K562 (cell line): ENCODE results near the gene AP5Z1. TPM values are rescaled to one million over a fixed set of nuclear protein-coding genes. Genes with fewer than 3 reads are reported as not detected.
A peak's percentile ranks its signal among the peaks of the same experiment; 100 is the strongest.

Source experiments
- CSDE1 ChIP-seq, 2 experiments: fragments of 450-650 bp; IDR thresholded peaks; 2 replicates each; pipeline ENCODE4 v1.6.1; 2016; ENCODE audit warnings: mild to moderate bottlenecking in 1 of 2
- GATAD2B ChIP-seq: fragments of 450-650 bp; IDR thresholded peaks from 2 replicates; pipeline ENCODE4 v1.6.1; 2017; ENCODE audit warnings: mild to moderate bottlenecking, borderline replicate concordance
- MECOM ChIP-seq: fragments of 250-450 bp; sonication (Bioruptor Pico); IDR thresholded peaks from 2 replicates; pipeline ENCODE4 v1.8.0; 2022; ENCODE audit warnings: inconsistent platforms
- NCOR1 ChIP-seq: fragments of 450-650 bp; IDR thresholded peaks from 2 replicates; pipeline ENCODE4 v1.6.1; 2016; ENCODE audit warnings: mild to moderate bottlenecking, moderate library complexity
- SUPT5H ChIP-seq: fragments of 450-650 bp; IDR thresholded peaks from 2 replicates; pipeline ENCODE4 v1.6.1; 2016
- TEAD4 ChIP-seq, 2 experiments: sonication (generic) in 1 of 2; formaldehyde crosslinking in 1 of 2; IDR thresholded peaks; 2 replicates each; pipeline versions ENCODE4 v1.6.1 to v1.8.0; 2012 to 2022; ENCODE audit warnings: borderline replicate concordance in 1 of 2, inconsistent platforms in 1 of 2, low read length in 1 of 2, mild to moderate bottlenecking in 1 of 2, missing genetic modification reagents in 1 of 2
- ZNF639 ChIP-seq, 2 experiments: fragments of 200-800 bp in 1 of 2; sonication (Bioruptor generic) in 1 of 2; sonication (generic) in 1 of 2; formaldehyde crosslinking in 1 of 2; IDR thresholded peaks in 1 of 2; conservative IDR thresholded peaks in 1 of 2; 2 replicates each; pipeline versions ENCODE4 v1.5.0 to v1.6.1; 2016 to 2020; ENCODE audit warnings: missing compliant biosample characterization in 1 of 2, missing genetic modification characterization in 1 of 2, missing genetic modification reagents in 1 of 2
- polyA plus RNA-seq, 8 experiments: library from polyadenylated mRNA; depleted of rRNA in 4 of 8; stranded (reverse) in 5 of 8; unstranded in 3 of 8; fragments of >200 nt; fragmentation: Nextera tagmentation in 2 of 8; fragmentation: Illumina TruSeq in 1 of 8; extraction: Ambion mirVana in 2 of 8; extraction: Trizol in 1 of 8; gene quantifications; 2 replicates each; pipeline versions ENCODE4 v1.2.1 to v1.2.3, GENCODE V29; 2011 to 2014; ENCODE audit warnings: inconsistent platforms in 1 of 8, missing spikeins in 1 of 8
- total RNA-seq, 7 experiments: library from RNA; depleted of rRNA in 6 of 7; stranded (reverse); fragments of >200 nt in 6 of 7; fragmentation: Illumina TruSeq in 2 of 7; extraction: Trizol in 2 of 7; gene quantifications; 2 replicates each; pipeline versions ENCODE4 v1.2.1 to v1.2.3, GENCODE V29; 2011 to 2021; ENCODE audit warnings: low replicate concordance in 1 of 7
- TF ChIP-seq, protein P1 (sequence below): fragments of 200-600 bp; sonication (generic); IDR thresholded peaks from one replicate; pipeline ENCODE4 v1.6.1; 2012; ENCODE audit warnings: mild to moderate bottlenecking, low read depth, low read length, inconsistent platforms
- TF ChIP-seq, protein P2 (sequence below): fragments of 450-650 bp; IDR thresholded peaks from 2 replicates; pipeline ENCODE4 v1.6.1; 2018; ENCODE audit not compliant: partially characterized antibody

Gene AP5Z1
- total and polyA plus RNA-seq, 9 of the 15 experiments (the other 6 are each of a cell fraction or from before 2014, with no cell fraction given), result 0.06 to 31.1 (median 6.4) TPM

DNA sequence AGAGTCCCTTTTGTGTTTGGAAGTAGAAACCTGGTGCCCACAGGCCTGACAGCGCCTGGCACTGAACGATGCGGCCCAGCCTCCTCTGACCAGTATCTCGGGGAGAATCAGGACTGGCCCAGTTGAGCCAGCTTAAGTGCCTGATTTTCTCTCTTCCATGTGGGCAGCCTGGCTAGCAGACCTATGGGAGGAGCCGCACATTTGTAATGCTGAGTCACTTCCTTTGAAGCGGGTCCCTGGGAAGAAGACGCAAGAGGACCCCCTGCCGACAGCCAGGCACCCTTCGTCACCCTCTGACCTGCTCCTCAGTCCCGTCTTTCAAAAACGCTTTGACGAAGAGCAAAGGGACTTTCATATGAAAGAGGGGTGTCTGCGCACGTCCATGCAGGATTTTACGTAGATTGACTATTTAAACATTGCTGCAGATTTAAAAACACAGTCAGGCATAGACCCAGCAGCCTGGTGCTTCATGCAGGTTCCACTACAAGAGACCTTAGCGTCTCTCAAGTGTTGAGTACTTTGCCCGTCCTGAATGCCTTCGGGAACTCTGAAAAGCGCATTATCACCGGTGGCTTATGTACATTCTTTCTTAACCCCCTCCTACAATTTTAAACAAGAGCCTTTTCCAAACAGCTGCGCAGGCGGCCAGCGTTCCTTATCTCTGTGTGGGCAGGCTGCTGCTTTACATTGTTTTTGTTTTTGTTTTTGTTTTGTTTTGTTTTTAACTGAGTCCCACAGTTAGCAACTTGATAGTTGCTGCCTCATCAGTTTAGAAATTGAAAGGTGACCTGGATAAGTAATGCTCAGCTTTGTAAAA lies 36.5 kb upstream of the AP5Z1 start (continued):
- TF ChIP-seq, protein P1, sequence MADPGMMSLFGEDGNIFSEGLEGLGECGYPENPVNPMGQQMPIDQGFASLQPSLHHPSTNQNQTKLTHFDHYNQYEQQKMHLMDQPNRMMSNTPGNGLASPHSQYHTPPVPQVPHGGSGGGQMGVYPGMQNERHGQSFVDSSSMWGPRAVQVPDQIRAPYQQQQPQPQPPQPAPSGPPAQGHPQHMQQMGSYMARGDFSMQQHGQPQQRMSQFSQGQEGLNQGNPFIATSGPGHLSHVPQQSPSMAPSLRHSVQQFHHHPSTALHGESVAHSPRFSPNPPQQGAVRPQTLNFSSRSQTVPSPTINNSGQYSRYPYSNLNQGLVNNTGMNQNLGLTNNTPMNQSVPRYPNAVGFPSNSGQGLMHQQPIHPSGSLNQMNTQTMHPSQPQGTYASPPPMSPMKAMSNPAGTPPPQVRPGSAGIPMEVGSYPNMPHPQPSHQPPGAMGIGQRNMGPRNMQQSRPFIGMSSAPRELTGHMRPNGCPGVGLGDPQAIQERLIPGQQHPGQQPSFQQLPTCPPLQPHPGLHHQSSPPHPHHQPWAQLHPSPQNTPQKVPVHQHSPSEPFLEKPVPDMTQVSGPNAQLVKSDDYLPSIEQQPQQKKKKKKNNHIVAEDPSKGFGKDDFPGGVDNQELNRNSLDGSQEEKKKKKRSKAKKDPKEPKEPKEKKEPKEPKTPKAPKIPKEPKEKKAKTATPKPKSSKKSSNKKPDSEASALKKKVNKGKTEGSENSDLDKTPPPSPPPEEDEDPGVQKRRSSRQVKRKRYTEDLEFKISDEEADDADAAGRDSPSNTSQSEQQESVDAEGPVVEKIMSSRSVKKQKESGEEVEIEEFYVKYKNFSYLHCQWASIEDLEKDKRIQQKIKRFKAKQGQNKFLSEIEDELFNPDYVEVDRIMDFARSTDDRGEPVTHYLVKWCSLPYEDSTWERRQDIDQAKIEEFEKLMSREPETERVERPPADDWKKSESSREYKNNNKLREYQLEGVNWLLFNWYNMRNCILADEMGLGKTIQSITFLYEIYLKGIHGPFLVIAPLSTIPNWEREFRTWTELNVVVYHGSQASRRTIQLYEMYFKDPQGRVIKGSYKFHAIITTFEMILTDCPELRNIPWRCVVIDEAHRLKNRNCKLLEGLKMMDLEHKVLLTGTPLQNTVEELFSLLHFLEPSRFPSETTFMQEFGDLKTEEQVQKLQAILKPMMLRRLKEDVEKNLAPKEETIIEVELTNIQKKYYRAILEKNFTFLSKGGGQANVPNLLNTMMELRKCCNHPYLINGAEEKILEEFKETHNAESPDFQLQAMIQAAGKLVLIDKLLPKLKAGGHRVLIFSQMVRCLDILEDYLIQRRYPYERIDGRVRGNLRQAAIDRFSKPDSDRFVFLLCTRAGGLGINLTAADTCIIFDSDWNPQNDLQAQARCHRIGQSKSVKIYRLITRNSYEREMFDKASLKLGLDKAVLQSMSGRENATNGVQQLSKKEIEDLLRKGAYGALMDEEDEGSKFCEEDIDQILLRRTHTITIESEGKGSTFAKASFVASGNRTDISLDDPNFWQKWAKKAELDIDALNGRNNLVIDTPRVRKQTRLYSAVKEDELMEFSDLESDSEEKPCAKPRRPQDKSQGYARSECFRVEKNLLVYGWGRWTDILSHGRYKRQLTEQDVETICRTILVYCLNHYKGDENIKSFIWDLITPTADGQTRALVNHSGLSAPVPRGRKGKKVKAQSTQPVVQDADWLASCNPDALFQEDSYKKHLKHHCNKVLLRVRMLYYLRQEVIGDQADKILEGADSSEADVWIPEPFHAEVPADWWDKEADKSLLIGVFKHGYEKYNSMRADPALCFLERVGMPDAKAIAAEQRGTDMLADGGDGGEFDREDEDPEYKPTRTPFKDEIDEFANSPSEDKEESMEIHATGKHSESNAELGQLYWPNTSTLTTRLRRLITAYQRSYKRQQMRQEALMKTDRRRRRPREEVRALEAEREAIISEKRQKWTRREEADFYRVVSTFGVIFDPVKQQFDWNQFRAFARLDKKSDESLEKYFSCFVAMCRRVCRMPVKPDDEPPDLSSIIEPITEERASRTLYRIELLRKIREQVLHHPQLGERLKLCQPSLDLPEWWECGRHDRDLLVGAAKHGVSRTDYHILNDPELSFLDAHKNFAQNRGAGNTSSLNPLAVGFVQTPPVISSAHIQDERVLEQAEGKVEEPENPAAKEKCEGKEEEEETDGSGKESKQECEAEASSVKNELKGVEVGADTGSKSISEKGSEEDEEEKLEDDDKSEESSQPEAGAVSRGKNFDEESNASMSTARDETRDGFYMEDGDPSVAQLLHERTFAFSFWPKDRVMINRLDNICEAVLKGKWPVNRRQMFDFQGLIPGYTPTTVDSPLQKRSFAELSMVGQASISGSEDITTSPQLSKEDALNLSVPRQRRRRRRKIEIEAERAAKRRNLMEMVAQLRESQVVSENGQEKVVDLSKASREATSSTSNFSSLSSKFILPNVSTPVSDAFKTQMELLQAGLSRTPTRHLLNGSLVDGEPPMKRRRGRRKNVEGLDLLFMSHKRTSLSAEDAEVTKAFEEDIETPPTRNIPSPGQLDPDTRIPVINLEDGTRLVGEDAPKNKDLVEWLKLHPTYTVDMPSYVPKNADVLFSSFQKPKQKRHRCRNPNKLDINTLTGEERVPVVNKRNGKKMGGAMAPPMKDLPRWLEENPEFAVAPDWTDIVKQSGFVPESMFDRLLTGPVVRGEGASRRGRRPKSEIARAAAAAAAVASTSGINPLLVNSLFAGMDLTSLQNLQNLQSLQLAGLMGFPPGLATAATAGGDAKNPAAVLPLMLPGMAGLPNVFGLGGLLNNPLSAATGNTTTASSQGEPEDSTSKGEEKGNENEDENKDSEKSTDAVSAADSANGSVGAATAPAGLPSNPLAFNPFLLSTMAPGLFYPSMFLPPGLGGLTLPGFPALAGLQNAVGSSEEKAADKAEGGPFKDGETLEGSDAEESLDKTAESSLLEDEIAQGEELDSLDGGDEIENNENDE, result no peak
- TF ChIP-seq TEAD4 (IDR thresholded peaks at IDR 0.05; ENCODE audit: low read length) (peak; percentile 60), TEAD4 (CRISPR knock-in tag; IDR thresholded peaks at IDR 0.05; ENCODE audit: borderline replicate concordance) (no peak), CSDE1 (IDR thresholded peaks at IDR 0.05) (no peak), ZNF639 (CRISPR knock-in tag; conservative IDR thresholded peaks at IDR 0.05 in 1 of 2, IDR thresholded peaks at IDR 0.05 in 1 of 2) (no peak; a peak in 2 of 4 replicates), MECOM (CRISPR knock-in tag) (no peak), NCOR1 (peak; percentile 55; the same call in 1 of the 2 replicates), SUPT5H (peak; percentile 41; the same call in 1 of the 2 replicates), GATAD2B (peak; percentile 45; the same call in 1 of the 2 replicates)
- TF ChIP-seq, protein P2, sequence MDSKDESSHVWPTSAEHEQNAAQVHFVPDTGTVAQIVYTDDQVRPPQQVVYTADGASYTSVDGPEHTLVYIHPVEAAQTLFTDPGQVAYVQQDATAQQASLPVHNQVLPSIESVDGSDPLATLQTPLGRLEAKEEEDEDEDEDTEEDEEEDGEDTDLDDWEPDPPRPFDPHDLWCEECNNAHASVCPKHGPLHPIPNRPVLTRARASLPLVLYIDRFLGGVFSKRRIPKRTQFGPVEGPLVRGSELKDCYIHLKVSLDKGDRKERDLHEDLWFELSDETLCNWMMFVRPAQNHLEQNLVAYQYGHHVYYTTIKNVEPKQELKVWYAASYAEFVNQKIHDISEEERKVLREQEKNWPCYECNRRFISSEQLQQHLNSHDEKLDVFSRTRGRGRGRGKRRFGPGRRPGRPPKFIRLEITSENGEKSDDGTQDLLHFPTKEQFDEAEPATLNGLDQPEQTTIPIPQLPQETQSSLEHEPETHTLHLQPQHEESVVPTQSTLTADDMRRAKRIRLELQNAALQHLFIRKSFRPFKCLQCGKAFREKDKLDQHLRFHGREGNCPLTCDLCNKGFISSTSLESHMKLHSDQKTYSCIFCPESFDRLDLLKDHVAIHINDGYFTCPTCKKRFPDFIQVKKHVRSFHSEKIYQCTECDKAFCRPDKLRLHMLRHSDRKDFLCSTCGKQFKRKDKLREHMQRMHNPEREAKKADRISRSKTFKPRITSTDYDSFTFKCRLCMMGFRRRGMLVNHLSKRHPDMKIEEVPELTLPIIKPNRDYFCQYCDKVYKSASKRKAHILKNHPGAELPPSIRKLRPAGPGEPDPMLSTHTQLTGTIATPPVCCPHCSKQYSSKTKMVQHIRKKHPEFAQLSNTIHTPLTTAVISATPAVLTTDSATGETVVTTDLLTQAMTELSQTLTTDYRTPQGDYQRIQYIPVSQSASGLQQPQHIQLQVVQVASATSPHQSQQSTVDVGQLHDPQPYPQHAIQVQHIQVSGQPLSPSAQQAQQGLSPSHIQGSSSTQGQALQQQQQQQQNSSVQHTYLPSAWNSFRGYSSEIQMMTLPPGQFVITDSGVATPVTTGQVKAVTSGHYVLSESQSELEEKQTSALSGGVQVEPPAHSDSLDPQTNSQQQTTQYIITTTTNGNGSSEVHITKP, result peak; percentile 62
